K562 (cell line): ENCODE data around the gene STAB1. TPM values are rescaled to one million over a fixed set of nuclear protein-coding genes. Genes with fewer than 3 reads are reported as not detected.

Source experiments
- ATAC-seq: fragments of 200-7000 bp; cut with Tn5 transposase; 3 replicates; pipeline ENCODE4 v1.9.1; 2020; ENCODE audit warnings: moderate library complexity
- BruUV-seq: library from RNA; stranded (reverse); fragments of 400-500 nt; replicated peaks from 2 replicates; lab custom pipeline; 2021; lab: Mats Ljungman, UMichigan
- CTCF ChIA-PET: fragments of 300-600 bp; formaldehyde crosslinking; extraction: SDS; loops from one replicate; lab custom pipeline; 2021; ENCODE audit warnings: low intra/inter-chr PET ratio; lab: Yijun Ruan, JAX
- POLR2A ChIA-PET: fragments of 300-600, 350-650 bp; sonication (Branson Sonifier 250); formaldehyde crosslinking; extraction: SDS; loops from one replicate; lab custom pipeline; 2021; ENCODE audit warnings: antibody characterized with exemption, inconsistent platforms; lab: Yijun Ruan, JAX
- DNase-seq, 4 experiments: peaks; one replicate each; pipeline versions ENCODE4 v3.0.0 to v3.0.0-alpha.2; 2011 to 2018; ENCODE audit warnings: low spot score in 3 of 4, mixed read lengths in 3 of 4; ENCODE audit errors: extremely low read depth in 1 of 4
- FAIRE-seq: peaks from 2 replicates; lab custom pipeline; 2011; peaks lifted over from hg19 to GRCh38; lab: Jason Lieb, UNC
- H2AFZ ChIP-seq: 2 replicates; pipeline ENCODE4 v1.6.0; 2011; ENCODE audit warnings: low read depth, low read length, control low read depth, inconsistent platforms
- H3K27ac ChIP-seq: fragments of 200-600 bp; 3 replicates; pipeline ENCODE4 v1.8.0; 2011; ENCODE audit warnings: low read depth, mild to moderate bottlenecking, control low read depth, inconsistent platforms, low read length, moderate library complexity, mixed read lengths; ENCODE audit errors: extremely low read depth
- H3K27me3 ChIP-seq, 2 experiments: fragments of 300-600 bp in 1 of 2; 2 replicates in 1 of 2; 3 replicates in 1 of 2; pipeline versions ENCODE4 v1.6.0 to v1.8.0; 2011; ENCODE audit warnings: inconsistent platforms in 2 of 2, low read length in 2 of 2, mild to moderate bottlenecking in 1 of 2, mixed read lengths in 1 of 2, moderate library complexity in 1 of 2; ENCODE audit not compliant: control insufficient read depth in 2 of 2, insufficient read depth in 2 of 2
- H3K36me3 ChIP-seq: fragments of 300-600 bp; 3 replicates; pipeline ENCODE4 v1.8.0; 2011; ENCODE audit warnings: mild to moderate bottlenecking, low read length, inconsistent platforms; ENCODE audit not compliant: control insufficient read depth, insufficient read depth
- H3K4me1 ChIP-seq, 2 experiments: fragments of 200-600 bp in 1 of 2; replicated peaks in 1 of 2; 2 replicates in 1 of 2; 3 replicates in 1 of 2; pipeline versions ENCODE4 v1.5.1 to v1.8.0; 2011; ENCODE audit warnings: inconsistent platforms in 2 of 2, low read length in 2 of 2, mild to moderate bottlenecking in 1 of 2, mixed read lengths in 1 of 2, moderate library complexity in 1 of 2; ENCODE audit not compliant: control insufficient read depth in 2 of 2, insufficient read depth in 2 of 2
- H3K4me2 ChIP-seq: 2 replicates; pipeline ENCODE4 v1.6.1; 2011; ENCODE audit warnings: low read length, control low read depth, inconsistent platforms, mixed read lengths; ENCODE audit not compliant: insufficient read depth
- H3K4me3 ChIP-seq: fragments of 200-600 bp; sonication (generic), shearing (Covaris generic); 2 replicates; pipeline ENCODE4 v1.5.1; 2016; ENCODE audit warnings: control low read depth, inconsistent platforms
- H3K79me2 ChIP-seq: fragments of 200-600 bp; 3 replicates; pipeline ENCODE4 v1.8.0; 2011; ENCODE audit warnings: low read length, inconsistent platforms; ENCODE audit not compliant: control insufficient read depth, insufficient read depth
- H3K9ac ChIP-seq, 2 experiments: 2 replicates each; pipeline versions ENCODE4 v1.6.0 to v1.6.1; 2011; ENCODE audit warnings: low read depth in 2 of 2, low read length in 2 of 2, control low read depth in 1 of 2, inconsistent platforms in 1 of 2, mild to moderate bottlenecking in 1 of 2, mixed read lengths in 1 of 2; ENCODE audit not compliant: insufficient read depth in 1 of 2
- H3K9me1 ChIP-seq: one replicate; pipeline ENCODE4 v1.6.0; 2011; ENCODE audit warnings: inconsistent platforms, mild to moderate bottlenecking, low read length, moderate library complexity; ENCODE audit not compliant: control insufficient read depth, insufficient read depth
- H3K9me3 ChIP-seq: replicated peaks from 2 replicates; pipeline ENCODE4 v1.5.1; 2011; ENCODE audit warnings: low read depth, low read length, inconsistent platforms; ENCODE audit not compliant: control insufficient read depth, insufficient read depth
- H4K20me1 ChIP-seq: replicated peaks from 2 replicates; pipeline ENCODE4 v1.6.1; 2011; ENCODE audit warnings: low read length, inconsistent platforms, mixed read lengths; ENCODE audit not compliant: control insufficient read depth, insufficient read depth
- ATF1 ChIP-seq, 2 experiments: fragments of 450-650 bp in 1 of 2; IDR thresholded peaks; 2 replicates each; pipeline ENCODE4 v1.6.1; 2016; ENCODE audit warnings: missing compliant biosample characterization in 1 of 2, missing genetic modification characterization in 1 of 2
- CAMTA2 ChIP-seq: fragments of 250-450 bp; sonication (Bioruptor Pico); conservative IDR thresholded peaks from 2 replicates; pipeline ENCODE4 v1.5.1; 2022
- CBX2 ChIP-seq: fragments of 200-600 bp; sonication (generic); IDR thresholded peaks from one replicate; pipeline ENCODE4 v1.6.1; 2012; ENCODE audit warnings: mild to moderate bottlenecking, low read length, inconsistent platforms; ENCODE audit not compliant: insufficient read depth, poor library complexity, severe bottlenecking
- DDX20 ChIP-seq: fragments of 450-650 bp; IDR thresholded peaks from 2 replicates; pipeline ENCODE4 v1.6.1; 2016; ENCODE audit warnings: missing genetic modification characterization, low read depth, mild to moderate bottlenecking, missing compliant biosample characterization, moderate library complexity
- ESRRA ChIP-seq: fragments of 450-650 bp; IDR thresholded peaks from 2 replicates; pipeline ENCODE4 v1.6.1; 2014; ENCODE audit warnings: low read depth, mild to moderate bottlenecking, moderate library complexity, borderline replicate concordance
- ESRRB ChIP-seq: fragments of 250-450 bp; sonication (Bioruptor Pico); IDR thresholded peaks from 2 replicates; pipeline ENCODE4 v1.5.0; 2020; ENCODE audit warnings: mild to moderate bottlenecking, moderate library complexity, borderline replicate concordance
- KAT8 ChIP-seq: fragments of 450-650 bp; IDR thresholded peaks from 2 replicates; pipeline ENCODE4 v1.6.1; 2016; ENCODE audit warnings: low read depth, mild to moderate bottlenecking
- NFYB ChIP-seq: IDR thresholded peaks from 2 replicates; pipeline ENCODE4 v1.6.1; 2011; ENCODE audit warnings: mild to moderate bottlenecking, moderate library complexity; ENCODE audit not compliant: insufficient read length; ENCODE audit errors: extremely low read depth
- NR2C2 ChIP-seq, 2 experiments: fragments of 200-800 bp in 1 of 2; sonication (Bioruptor generic) in 1 of 2; sonication (generic) in 1 of 2; formaldehyde crosslinking in 1 of 2; IDR thresholded peaks; 2 replicates each; pipeline versions ENCODE4 v1.6.1 to v1.8.0; 2016 to 2022; ENCODE audit warnings: mild to moderate bottlenecking in 1 of 2, missing compliant biosample characterization in 1 of 2, missing genetic modification characterization in 1 of 2, missing genetic modification reagents in 1 of 2
- PML ChIP-seq: IDR thresholded peaks from 2 replicates; pipeline ENCODE4 v1.6.1; 2012; ENCODE audit warnings: low read length, inconsistent platforms
- PRMT5 ChIP-seq: sonication (generic); formaldehyde crosslinking; IDR thresholded peaks from 2 replicates; pipeline ENCODE4 v1.5.0; 2020; ENCODE audit warnings: missing genetic modification reagents
- PRPF4 ChIP-seq: fragments of 200-400 bp; formaldehyde crosslinking; IDR thresholded peaks from one replicate; pipeline ENCODE4 v1.6.1; 2017; ENCODE audit warnings: low read length, low read depth, mild to moderate bottlenecking; ENCODE audit not compliant: insufficient read depth, poor library complexity, severe bottlenecking
- RB1 ChIP-seq: fragments of 450-650 bp; IDR thresholded peaks from 2 replicates; pipeline ENCODE4 v1.6.1; 2017; ENCODE audit warnings: low read depth, mild to moderate bottlenecking
- SMARCB1 ChIP-seq: IDR thresholded peaks from 2 replicates; pipeline ENCODE4 v1.6.1; 2011; ENCODE audit warnings: improper control_type of control experiment, low read depth; ENCODE audit not compliant: insufficient read length
- ZNF124 ChIP-seq: sonication (generic); formaldehyde crosslinking; IDR thresholded peaks from 2 replicates; pipeline ENCODE4 v1.8.1; 2022; ENCODE audit warnings: missing genetic modification reagents
- WGBS: fragments of 100-300 bp; shearing (Covaris generic); methylation state at CpG from one replicate; pipeline ENCODE4 v1.1.6; 2016; ENCODE audit warnings: low coverage, mixed read lengths; ENCODE audit not compliant: insufficient coverage; ENCODE audit errors: missing lambda C conversion rate; 5-methylcytosine and 5-hydroxymethylcytosine counted together
- in situ Hi-C: fragments of 300-500 bp; cut with MboI; formaldehyde crosslinking; loops from 4 replicates; pipeline ENCODE4 v1.15.0; 2018; ENCODE audit warnings: inconsistent platforms, mixed read lengths
- intact Hi-C: fragments of 100-400 bp; cut with micrococcal nuclease; formaldehyde crosslinking; loops from 2 replicates; pipeline ENCODE4 v1.14.2; 2022
- polyA plus RNA-seq, 8 experiments: library from polyadenylated mRNA; depleted of rRNA in 4 of 8; stranded (reverse) in 5 of 8; unstranded in 3 of 8; fragments of >200 nt; fragmentation: Nextera tagmentation in 2 of 8; fragmentation: Illumina TruSeq in 1 of 8; extraction: Ambion mirVana in 2 of 8; extraction: Trizol in 1 of 8; gene quantifications; 2 replicates each; pipeline versions ENCODE4 v1.2.1 to v1.2.3, GENCODE V29; 2011 to 2014; ENCODE audit warnings: inconsistent platforms in 1 of 8, missing spikeins in 1 of 8
- total RNA-seq, 7 experiments: library from RNA; depleted of rRNA in 6 of 7; stranded (reverse); fragments of >200 nt in 6 of 7; fragmentation: Illumina TruSeq in 2 of 7; extraction: Trizol in 2 of 7; gene quantifications; 2 replicates each; pipeline versions ENCODE4 v1.2.1 to v1.2.3, GENCODE V29; 2011 to 2021; ENCODE audit warnings: low replicate concordance in 1 of 7
- TF ChIP-seq, protein P1 (sequence below), 2 experiments: fragments of 450-650 bp; IDR thresholded peaks; 2 replicates each; pipeline ENCODE4 v1.6.1; 2016
- TF ChIP-seq, protein P2 (sequence below): fragments of 450-650 bp; IDR thresholded peaks from 2 replicates; pipeline ENCODE4 v1.6.1; 2016; ENCODE audit warnings: borderline replicate concordance
- TF ChIP-seq, protein P3 (sequence below): fragments of 450-650 bp; formaldehyde crosslinking; conservative IDR thresholded peaks from 2 replicates; pipeline ENCODE4 v1.4.0; 2022; ENCODE audit warnings: mild to moderate bottlenecking, missing genetic modification characterization

STAB1 gene
- total and polyA plus RNA-seq, 9 of the 15 experiments (the other 6 are each of a cell fraction or from before 2014, with no cell fraction given): 0.20 to 3.9 (median 1.2) TPM

DNA sequence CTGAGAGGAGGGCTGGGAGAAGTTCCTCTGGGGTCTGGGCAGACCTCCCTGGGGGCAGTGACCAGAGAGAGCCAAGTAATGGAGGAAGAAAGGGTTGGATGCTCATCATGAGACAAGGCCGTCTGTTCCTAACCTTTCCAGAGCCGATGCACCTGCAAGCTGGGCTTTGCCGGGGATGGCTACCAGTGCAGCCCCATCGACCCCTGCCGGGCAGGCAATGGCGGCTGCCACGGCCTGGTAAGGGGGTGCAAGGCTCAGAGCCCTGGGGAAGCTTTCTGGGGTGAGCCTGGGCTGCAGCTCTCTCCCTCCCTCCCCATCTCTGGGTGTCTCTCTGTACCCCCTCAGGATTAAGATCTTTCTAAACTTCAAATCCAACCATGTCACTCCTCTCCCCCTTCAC is 16.4 kb downstream of the STAB1 start:
- ATAC-seq: no peak
- Histone ChIP-seq H2AFZ (no peak overlapping the region), H3K27ac (no peak overlapping the region), H3K9me3 (no peaks in the 10 kb centered on the region), H4K20me1 (no peaks in the 10 kb centered on the region), H3K9me1 (no peaks in the 10 kb centered on the region), H3K36me3 (no peaks in the 10 kb centered on the region), H3K27me3 (peaks cover 0 to 37% of the 10 kb centered on the region in 2 experiments; a peak in 2 of 5 replicates), H3K4me3 (no peak overlapping the region), H3K9ac (no peak overlapping the region), H3K4me2 (no peak overlapping the region), H3K79me2 (no peaks in the 10 kb centered on the region), H3K4me1 (peaks cover 0 to 36% of the 10 kb centered on the region in 2 experiments; a peak in 2 of 5 replicates)
- WGBS: 3% methylated on average over 5 of the region's 7 CpGs
- no TSS peak for BruUV-seq
- in situ Hi-C loops: no loop called here
- no peak for FAIRE-seq
- ChIA-PET POLR2A (interaction anchor here (0.7 to 2.1 kb wide), 4 partner anchors 13 to 779 kb away, joined by 3 to 6 read pairs (median 4); no protein-coding TSS in a partner anchor), CTCF (no interaction called here)
- intact Hi-C loops: no loop called here
- DNase-seq: no peak
- TF ChIP-seq, protein P1, sequence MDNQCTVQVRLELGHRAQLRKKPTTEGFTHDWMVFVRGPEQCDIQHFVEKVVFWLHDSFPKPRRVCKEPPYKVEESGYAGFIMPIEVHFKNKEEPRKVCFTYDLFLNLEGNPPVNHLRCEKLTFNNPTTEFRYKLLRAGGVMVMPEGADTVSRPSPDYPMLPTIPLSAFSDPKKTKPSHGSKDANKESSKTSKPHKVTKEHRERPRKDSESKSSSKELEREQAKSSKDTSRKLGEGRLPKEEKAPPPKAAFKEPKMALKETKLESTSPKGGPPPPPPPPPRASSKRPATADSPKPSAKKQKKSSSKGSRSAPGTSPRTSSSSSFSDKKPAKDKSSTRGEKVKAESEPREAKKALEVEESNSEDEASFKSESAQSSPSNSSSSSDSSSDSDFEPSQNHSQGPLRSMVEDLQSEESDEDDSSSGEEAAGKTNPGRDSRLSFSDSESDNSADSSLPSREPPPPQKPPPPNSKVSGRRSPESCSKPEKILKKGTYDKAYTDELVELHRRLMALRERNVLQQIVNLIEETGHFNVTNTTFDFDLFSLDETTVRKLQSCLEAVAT (IDR thresholded peaks at IDR 0.05): no peak
- TF ChIP-seq ATF1 (CRISPR knock-in tag; IDR thresholded peaks at IDR 0.05): no peak
- no peak for TF ChIP-seq ATF1 (tag; IDR thresholded peaks at IDR 0.05)
- TF ChIP-seq SMARCB1: no peak
- TF ChIP-seq NR2C2 (CRISPR knock-in tag; IDR thresholded peaks at IDR 0.05): no peak
- no peak for TF ChIP-seq NR2C2 (tag; IDR thresholded peaks at IDR 0.05)
- no peak for TF ChIP-seq CBX2
- no peak for TF ChIP-seq PML
- TF ChIP-seq ZNF124: no peak
- TF ChIP-seq CAMTA2: no peak
- TF ChIP-seq, protein P2, sequence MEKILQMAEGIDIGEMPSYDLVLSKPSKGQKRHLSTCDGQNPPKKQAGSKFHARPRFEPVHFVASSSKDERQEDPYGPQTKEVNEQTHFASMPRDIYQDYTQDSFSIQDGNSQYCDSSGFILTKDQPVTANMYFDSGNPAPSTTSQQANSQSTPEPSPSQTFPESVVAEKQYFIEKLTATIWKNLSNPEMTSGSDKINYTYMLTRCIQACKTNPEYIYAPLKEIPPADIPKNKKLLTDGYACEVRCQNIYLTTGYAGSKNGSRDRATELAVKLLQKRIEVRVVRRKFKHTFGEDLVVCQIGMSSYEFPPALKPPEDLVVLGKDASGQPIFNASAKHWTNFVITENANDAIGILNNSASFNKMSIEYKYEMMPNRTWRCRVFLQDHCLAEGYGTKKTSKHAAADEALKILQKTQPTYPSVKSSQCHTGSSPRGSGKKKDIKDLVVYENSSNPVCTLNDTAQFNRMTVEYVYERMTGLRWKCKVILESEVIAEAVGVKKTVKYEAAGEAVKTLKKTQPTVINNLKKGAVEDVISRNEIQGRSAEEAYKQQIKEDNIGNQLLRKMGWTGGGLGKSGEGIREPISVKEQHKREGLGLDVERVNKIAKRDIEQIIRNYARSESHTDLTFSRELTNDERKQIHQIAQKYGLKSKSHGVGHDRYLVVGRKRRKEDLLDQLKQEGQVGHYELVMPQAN: no peak
- TF ChIP-seq DDX20 (tag): no peak
- TF ChIP-seq RB1: no peak
- no peak for TF ChIP-seq ESRRA
- TF ChIP-seq PRMT5 (CRISPR knock-in tag): no peak
- TF ChIP-seq, protein P3, sequence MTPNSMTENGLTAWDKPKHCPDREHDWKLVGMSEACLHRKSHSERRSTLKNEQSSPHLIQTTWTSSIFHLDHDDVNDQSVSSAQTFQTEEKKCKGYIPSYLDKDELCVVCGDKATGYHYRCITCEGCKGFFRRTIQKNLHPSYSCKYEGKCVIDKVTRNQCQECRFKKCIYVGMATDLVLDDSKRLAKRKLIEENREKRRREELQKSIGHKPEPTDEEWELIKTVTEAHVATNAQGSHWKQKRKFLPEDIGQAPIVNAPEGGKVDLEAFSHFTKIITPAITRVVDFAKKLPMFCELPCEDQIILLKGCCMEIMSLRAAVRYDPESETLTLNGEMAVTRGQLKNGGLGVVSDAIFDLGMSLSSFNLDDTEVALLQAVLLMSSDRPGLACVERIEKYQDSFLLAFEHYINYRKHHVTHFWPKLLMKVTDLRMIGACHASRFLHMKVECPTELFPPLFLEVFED: no peak
- no peak for TF ChIP-seq PRPF4
- no peak for TF ChIP-seq KAT8
- no peak for TF ChIP-seq NFYB
- no peak for TF ChIP-seq ESRRB (CRISPR knock-in tag)
